ENCODE measurements around the gene DBH.

DBH gene

GRCh38 chr9:133627341-133627740, 8.8 kb upstream of the DBH start:
- DNase-seq, result no peak

- no peak for DNase-seq
Observed at GRCh38 chr9:133628766-133629165, 7.4 kb upstream of the DBH start.

GRCh38 chr9:133629221-133630110, 6.7 kb upstream of the DBH start:
- DNase-seq, result no peak

GRCh38 chr9:133631111-133631510, 5.1 kb upstream of the DBH start:
- no peak for DNase-seq

GRCh38 chr9:133632806-133633680, 3.1 kb upstream of the DBH start:
- no peak for DNase-seq

GRCh38 chr9:133633681-133634080, 2.5 kb upstream of the DBH start:
- no peak for DNase-seq

GRCh38 chr9:133634081-133634691, 2.0 kb upstream of the DBH start:
- DNase-seq, result no peak

- no peak for DNase-seq
Observed at GRCh38 chr9:133635098-133635497, 1.1 kb upstream of the DBH start.

GRCh38 chr9:133636902-133637301, 739 bp downstream of the DBH start:
- no peak for DNase-seq

GRCh38 chr9:133637451-133638055, 1.4 kb downstream of the DBH start:
- DNase-seq, result no peak

GRCh38 chr9:133638076-133638475, 1.9 kb downstream of the DBH start:
- DNase-seq, result no peak

- no peak for DNase-seq
Observed at GRCh38 chr9:133638711-133639110, 2.5 kb downstream of the DBH start.

GRCh38 chr9:133639613-133640012, 3.5 kb downstream of the DBH start:
- no peak for DNase-seq

GRCh38 chr9:133640160-133640559, 4.0 kb downstream of the DBH start:
- no peak for DNase-seq

GRCh38 chr9:133640580-133641395, 4.6 kb downstream of the DBH start:
- DNase-seq, result no peak

GRCh38 chr9:133641396-133641655, 5.2 kb downstream of the DBH start:
- no peak for DNase-seq

GRCh38 chr9:133641861-133642595, 5.9 kb downstream of the DBH start:
- no peak for DNase-seq

- no peak for DNase-seq
Observed at GRCh38 chr9:133642708-133643361, 6.7 kb downstream of the DBH start.

- DNase-seq, result no peak
Observed at GRCh38 chr9:133643362-133643755, 7.2 kb downstream of the DBH start.

GRCh38 chr9:133643978-133644760, 8.0 kb downstream of the DBH start:
- no peak for DNase-seq
